ENCODE measurements around the gene KRTAP10-8. TPM values are rescaled to one million over a fixed set of nuclear protein-coding genes. Genes with fewer than 3 reads are reported as not detected.
"Not testable (repeated sequence)": the region's sequence is repeated elsewhere in the genome, so short reads cannot be mapped to it uniquely, and the experiment has no call there.

KRTAP10-8 gene
- total and polyA plus RNA-seq, 2 donors from 2014 or later = not detected

DNA sequence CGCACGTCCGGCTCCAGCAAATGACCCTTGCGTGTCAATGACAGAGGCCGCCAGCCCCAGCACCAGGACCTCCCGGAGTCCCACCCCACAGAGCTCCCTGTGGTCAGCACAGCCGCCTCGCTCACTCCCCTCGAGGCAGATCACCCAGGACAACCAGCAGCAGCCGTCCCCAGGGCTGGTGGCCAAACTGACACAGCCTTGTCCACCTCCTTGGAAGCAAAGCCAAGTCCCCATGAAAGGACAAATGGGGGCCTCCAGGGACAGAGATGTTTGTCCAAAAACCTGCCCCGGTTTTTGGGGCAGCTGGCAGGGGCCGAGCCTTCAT, 27.4 kb downstream of the KRTAP10-8 start:
- FAIRE-seq (no peak), DNase-seq (peak in 1 of 5 donors; percentile 73)
- Histone ChIP-seq H3K9ac (ENCODE audit: low read length in 3 of 3) (no peak overlapping the region), H3K36me3 (ENCODE audit: control insufficient read depth in 2 of 3, insufficient read depth in 3 of 3, low read length in 3 of 3) (no peaks in the 10 kb centered on the region), H3K4me3 (ENCODE audit: low read length in 3 of 3) (no peak overlapping the region), H3K9me3 (ENCODE audit: control insufficient read depth in 2 of 3, insufficient read depth in 1 of 3, low read length in 3 of 3) (peaks cover 0 to 8% (median 2%) of the 10 kb centered on the region in 3 donors), H3K4me1 (ENCODE audit: control insufficient read depth in 2 of 3, insufficient read depth in 2 of 3, low read depth in 1 of 3, low read length in 3 of 3) (no peaks in the 10 kb centered on the region), H3K27ac (ENCODE audit: low read depth in 2 of 2, low read length in 2 of 2) (no peak overlapping the region), H3K27me3 (ENCODE audit: control insufficient read depth, insufficient read depth, low read length) (no peaks in the 10 kb centered on the region)
- intact Hi-C loops (cut with DNase I) = no loop called here
- TF ChIP-seq CTCF (IDR thresholded peaks at IDR 0.05; ENCODE audit: borderline replicate concordance, extremely low read depth, insufficient read depth) = no peak

GRCh38 chr21:44640761-44641160, 28.9 kb downstream of the KRTAP10-8 start:
- intact Hi-C loops (cut with DNase I) = no loop called here
- H3K36me3 ChIP-seq (ENCODE audit: control insufficient read depth in 2 of 3, insufficient read depth in 3 of 3, low read length in 3 of 3) = no peaks in the 10 kb centered on the region
- peaks cover 0 to 8% (median 0%) of the 10 kb centered on the region in 3 donors for H3K9me3 ChIP-seq (ENCODE audit: control insufficient read depth in 2 of 3, insufficient read depth in 1 of 3, low read length in 3 of 3)
- TF ChIP-seq CTCF (IDR thresholded peaks at IDR 0.05; ENCODE audit: borderline replicate concordance, extremely low read depth, insufficient read depth) = no peak
- H3K27ac ChIP-seq (ENCODE audit: low read depth in 2 of 2, low read length in 2 of 2) = no peak overlapping the region
- H3K9ac ChIP-seq (ENCODE audit: low read length in 3 of 3) = no peak overlapping the region
- DNase-seq (no peak), FAIRE-seq (no peak)
- H3K27me3 ChIP-seq (ENCODE audit: control insufficient read depth, insufficient read depth, low read length) = no peaks in the 10 kb centered on the region
- H3K4me1 ChIP-seq (ENCODE audit: control insufficient read depth in 2 of 3, insufficient read depth in 2 of 3, low read depth in 1 of 3, low read length in 3 of 3) = no peaks in the 10 kb centered on the region
- no peak overlapping the region for H3K4me3 ChIP-seq (ENCODE audit: low read length in 3 of 3)

GRCh38 chr21:44643741-44644310, 31.9 kb downstream of the KRTAP10-8 start:
- H3K27ac ChIP-seq (ENCODE audit: low read depth in 2 of 2, low read length in 2 of 2) = no peak overlapping the region
- H3K36me3 ChIP-seq (ENCODE audit: control insufficient read depth in 2 of 3, insufficient read depth in 3 of 3, low read length in 3 of 3) = no peaks in the 10 kb centered on the region
- intact Hi-C loops (cut with DNase I) = no loop called here
- TF ChIP-seq CTCF (IDR thresholded peaks at IDR 0.05; ENCODE audit: borderline replicate concordance, extremely low read depth, insufficient read depth) = no peak
- no peak overlapping the region for H3K4me3 ChIP-seq (ENCODE audit: low read length in 3 of 3)
- FAIRE-seq = no peak
- no peaks in the 10 kb centered on the region for H3K27me3 ChIP-seq (ENCODE audit: control insufficient read depth, insufficient read depth, low read length)
- no peak overlapping the region for H3K9ac ChIP-seq (ENCODE audit: low read length in 3 of 3)
- peak in 1 of 5 donors; percentile 21 for DNase-seq
- H3K9me3 ChIP-seq (ENCODE audit: control insufficient read depth in 2 of 3, insufficient read depth in 1 of 3, low read length in 3 of 3) = peaks cover 0 to 8% (median 0%) of the 10 kb centered on the region in 3 donors
- H3K4me1 ChIP-seq (ENCODE audit: control insufficient read depth in 2 of 3, insufficient read depth in 2 of 3, low read depth in 1 of 3, low read length in 3 of 3) = no peaks in the 10 kb centered on the region

- TF ChIP-seq CTCF (IDR thresholded peaks at IDR 0.05; ENCODE audit: borderline replicate concordance, extremely low read depth, insufficient read depth) = no peak
- no peak overlapping the region for H3K4me3 ChIP-seq (ENCODE audit: low read length in 3 of 3)
- FAIRE-seq (no peak), DNase-seq (no peak)
- H3K27ac ChIP-seq (ENCODE audit: low read depth in 2 of 2, low read length in 2 of 2) = no peak overlapping the region
- H3K27me3 ChIP-seq (ENCODE audit: control insufficient read depth, insufficient read depth, low read length) = no peaks in the 10 kb centered on the region
- H3K9me3 ChIP-seq (ENCODE audit: control insufficient read depth in 2 of 3, insufficient read depth in 1 of 3, low read length in 3 of 3) = peaks cover 0 to 7% (median 0%) of the 10 kb centered on the region in 3 donors
- H3K4me1 ChIP-seq (ENCODE audit: control insufficient read depth in 2 of 3, insufficient read depth in 2 of 3, low read depth in 1 of 3, low read length in 3 of 3) = no peaks in the 10 kb centered on the region
- no peak overlapping the region for H3K9ac ChIP-seq (ENCODE audit: low read length in 3 of 3)
- intact Hi-C loops (cut with DNase I) = no loop called here
- no peaks in the 10 kb centered on the region for H3K36me3 ChIP-seq (ENCODE audit: control insufficient read depth in 2 of 3, insufficient read depth in 3 of 3, low read length in 3 of 3)
Measured at GRCh38 chr21:44644878-44645277, 33.0 kb downstream of the KRTAP10-8 start.

DNA sequence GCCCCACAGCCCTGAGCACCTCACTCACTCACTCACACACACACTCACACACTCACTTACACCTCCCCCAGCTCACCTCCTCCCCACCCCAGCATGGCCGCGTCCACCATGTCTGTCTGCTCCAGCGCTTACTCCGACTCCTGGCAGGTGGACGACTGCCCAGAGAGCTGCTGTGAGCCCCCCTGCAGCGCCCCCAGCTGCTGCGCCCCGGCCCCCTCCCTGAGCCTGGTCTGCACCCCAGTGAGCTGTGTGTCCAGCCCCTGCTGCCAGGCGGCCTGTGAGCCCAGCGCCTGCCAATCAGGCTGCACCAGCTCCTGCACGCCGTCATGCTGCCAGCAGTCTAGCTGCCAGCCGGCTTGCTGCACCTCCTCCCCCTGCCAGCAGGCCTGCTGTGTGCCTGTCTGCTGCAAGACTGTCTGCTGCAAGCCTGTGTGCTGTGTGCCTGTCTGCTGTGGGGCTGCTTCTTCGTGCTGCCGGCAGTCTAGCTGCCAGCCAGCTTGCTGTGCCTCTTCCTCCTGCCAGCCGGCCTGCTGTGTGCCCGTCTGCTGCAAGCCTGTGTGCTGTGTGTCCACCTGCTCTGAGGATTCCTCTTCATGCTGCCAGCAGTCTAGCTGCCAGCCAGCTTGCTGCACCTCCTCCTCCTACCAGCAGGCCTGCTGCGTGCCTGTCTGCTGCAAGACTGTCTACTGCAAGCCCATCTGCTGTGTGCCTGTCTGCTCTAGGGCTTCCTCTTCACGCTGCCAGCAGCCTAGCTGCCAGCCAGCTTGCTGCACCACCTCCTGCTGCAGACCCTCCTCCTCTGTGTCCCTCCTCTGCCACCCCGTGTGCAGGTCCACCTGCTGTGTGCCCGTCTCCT, 34.7 kb downstream of the KRTAP10-8 start, which contains the start of gene KRTAP10-11:
Gene KRTAP10-11, plus strand, starts transcription at position 49 of the 856 bp plus-strand sequence. Its CDS starts 45 bp downstream, at position 94.
- H3K27ac ChIP-seq (ENCODE audit: low read depth in 2 of 2, low read length in 2 of 2); H3K36me3 ChIP-seq (ENCODE audit: control insufficient read depth in 2 of 3, insufficient read depth in 3 of 3, low read length in 3 of 3); H3K27me3 ChIP-seq (ENCODE audit: control insufficient read depth, insufficient read depth, low read length); H3K4me1 ChIP-seq (ENCODE audit: control insufficient read depth in 2 of 3, insufficient read depth in 2 of 3, low read depth in 1 of 3, low read length in 3 of 3); H3K9me3 ChIP-seq (ENCODE audit: control insufficient read depth in 2 of 3, insufficient read depth in 1 of 3, low read length in 3 of 3); H3K4me3 ChIP-seq (ENCODE audit: low read length in 3 of 3); DNase-seq; FAIRE-seq; H3K9ac ChIP-seq (ENCODE audit: low read length in 3 of 3); intact Hi-C loops (cut with DNase I): not testable (repeated sequence)

Data from kidney (tissue), 14 donors.